ENCODE measurements around the gene EPN1. TPM values are rescaled to one million over a fixed set of nuclear protein-coding genes. Genes with fewer than 3 reads are reported as not detected.

EPN1 gene
- polyA plus RNA-seq, 4 donors: 149 to 193 (median 168) TPM

DNA sequence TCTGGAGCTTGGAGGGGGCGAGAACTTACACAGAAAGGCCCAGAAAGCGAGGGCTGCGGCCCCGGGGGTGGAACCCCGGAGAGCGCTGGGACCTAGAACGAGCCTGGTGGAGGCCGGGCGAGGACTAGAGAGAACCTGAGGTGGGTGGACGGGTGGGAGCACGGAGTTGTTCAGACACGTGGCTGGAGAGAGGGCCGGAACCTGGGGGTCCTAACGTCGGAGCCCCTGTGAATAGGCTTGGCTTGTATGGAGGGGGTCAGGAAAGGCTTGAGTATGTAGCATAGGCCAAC is 31.2 kb upstream of the EPN1 start:
- H3K36me3 ChIP-seq (ENCODE audit: control insufficient read depth in 3 of 3, insufficient read depth in 2 of 3, low read depth in 1 of 3, low read length in 3 of 3): peaks cover 0 to 23% (median 2%) of the 10 kb centered on the region in 3 donors
- no peaks in the 10 kb centered on the region for H3K27me3 ChIP-seq (ENCODE audit: control insufficient read depth in 3 of 3, insufficient read depth in 3 of 3, low read length in 3 of 3)
- DNase-seq (peak in 1 of 2 donors; percentile 44), FAIRE-seq (no peak)
- 0 to 1% (median 0%) methylated on average over 12 to 15 of the region's 15 CpGs for WGBS, 3 donors
- no peaks in the 10 kb centered on the region for H3K9me3 ChIP-seq (ENCODE audit: control insufficient read depth in 2 of 2, insufficient read depth in 1 of 2, low read depth in 1 of 2, low read length in 1 of 2)
- H3K27ac ChIP-seq (ENCODE audit: low read depth in 1 of 3, low read length in 2 of 3): peak overlapping the region in 2 of 3 donors; percentile 42 to 66
- H3K4me3 ChIP-seq (ENCODE audit: low read depth in 1 of 3, low read length in 3 of 3): peak overlapping the region; percentile 89 to 98 (median 95)
- H3K4me1 ChIP-seq (ENCODE audit: control insufficient read depth in 3 of 3, insufficient read depth in 2 of 3, low read depth in 1 of 3, low read length in 2 of 3): peaks cover 2 to 36% (median 12%) of the 10 kb centered on the region in 3 donors

GRCh38 chr19:55644191-55644833 is 30.7 kb upstream of the EPN1 start:
- Histone ChIP-seq H3K36me3 (ENCODE audit: control insufficient read depth in 3 of 3, insufficient read depth in 2 of 3, low read depth in 1 of 3, low read length in 3 of 3) (peaks cover 0 to 20% (median 2%) of the 10 kb centered on the region in 3 donors), H3K27me3 (ENCODE audit: control insufficient read depth in 3 of 3, insufficient read depth in 3 of 3, low read length in 3 of 3) (no peaks in the 10 kb centered on the region), H3K4me1 (ENCODE audit: control insufficient read depth in 3 of 3, insufficient read depth in 2 of 3, low read depth in 1 of 3, low read length in 2 of 3) (peaks cover 2 to 41% (median 12%) of the 10 kb centered on the region in 3 donors), H3K4me3 (ENCODE audit: low read depth in 1 of 3, low read length in 3 of 3) (peak overlapping the region; percentile 89 to 98 (median 95)), H3K9me3 (ENCODE audit: control insufficient read depth in 2 of 2, insufficient read depth in 1 of 2, low read depth in 1 of 2, low read length in 1 of 2) (no peaks in the 10 kb centered on the region), H3K27ac (ENCODE audit: low read depth in 1 of 3, low read length in 2 of 3) (peak overlapping the region in 1 of 3 donors; percentile 66)
- 44 to 50% (median 47%) methylated on average over 12 of the region's 12 CpGs for WGBS, 3 donors
- no peak for DNase-seq
- FAIRE-seq: no peak

DNA sequence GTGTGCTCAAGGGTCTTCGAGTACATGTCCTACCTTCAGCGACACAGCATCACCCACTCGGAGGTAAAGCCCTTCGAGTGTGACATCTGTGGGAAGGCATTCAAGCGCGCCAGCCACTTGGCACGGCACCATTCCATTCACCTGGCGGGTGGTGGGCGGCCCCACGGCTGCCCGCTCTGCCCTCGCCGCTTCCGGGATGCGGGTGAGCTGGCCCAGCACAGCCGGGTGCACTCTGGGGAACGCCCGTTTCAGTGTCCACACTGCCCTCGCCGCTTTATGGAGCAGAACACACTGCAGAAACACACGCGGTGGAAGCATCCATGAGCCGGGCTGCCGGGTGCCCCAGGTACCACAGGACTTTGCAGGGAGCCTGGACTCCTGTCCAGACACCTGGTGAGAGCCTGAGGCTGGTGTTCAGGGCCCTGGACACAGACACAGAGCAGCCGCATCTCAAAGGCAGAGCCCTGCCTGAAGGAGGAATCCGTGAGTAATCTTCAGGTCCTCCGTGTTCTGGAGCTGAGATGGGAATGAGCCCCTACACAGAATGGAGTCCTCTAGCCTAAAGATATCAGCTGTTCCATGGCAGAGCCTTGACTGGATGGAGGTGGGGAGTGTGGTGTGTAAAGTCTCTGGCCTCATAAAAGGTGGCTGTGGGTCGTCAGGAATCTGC is 30.0 kb upstream of the EPN1 start:
- 83 to 90% (median 86%) methylated on average over 27 to 28 of the region's 28 CpGs for WGBS, 3 donors
- Histone ChIP-seq H3K27ac (ENCODE audit: low read depth in 1 of 3, low read length in 2 of 3) (no peak overlapping the region), H3K4me1 (ENCODE audit: control insufficient read depth in 3 of 3, insufficient read depth in 2 of 3, low read depth in 1 of 3, low read length in 2 of 3) (peaks cover 0 to 39% (median 12%) of the 10 kb centered on the region in 3 donors)

DNA sequence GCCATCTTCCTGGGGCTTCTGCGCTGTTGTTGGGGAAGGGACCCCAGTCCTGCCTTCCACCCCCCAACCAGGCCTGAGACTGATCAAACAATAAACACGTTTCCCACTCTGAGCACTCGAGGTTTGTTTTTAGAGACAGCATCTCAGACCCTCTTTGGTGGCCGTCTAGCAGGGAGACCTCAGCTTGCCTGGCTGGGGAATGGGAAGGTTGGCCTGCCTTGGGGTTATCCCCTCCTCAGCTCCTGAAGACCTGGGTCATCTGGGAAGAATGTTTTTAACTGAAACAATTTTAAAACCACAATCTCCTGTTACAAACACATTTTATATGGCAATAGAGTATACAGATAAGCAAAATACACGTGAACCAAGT is 29.5 kb upstream of the EPN1 start:
- H3K27me3 ChIP-seq (ENCODE audit: control insufficient read depth in 3 of 3, insufficient read depth in 3 of 3, low read length in 3 of 3): no peaks in the 10 kb centered on the region
- no peak for DNase-seq
- no peak overlapping the region for H3K27ac ChIP-seq (ENCODE audit: low read depth in 1 of 3, low read length in 2 of 3)
- H3K36me3 ChIP-seq (ENCODE audit: control insufficient read depth in 3 of 3, insufficient read depth in 2 of 3, low read depth in 1 of 3, low read length in 3 of 3): peaks cover 0 to 31% (median 2%) of the 10 kb centered on the region in 3 donors
- peaks cover 0 to 34% (median 11%) of the 10 kb centered on the region in 3 donors for H3K4me1 ChIP-seq (ENCODE audit: control insufficient read depth in 3 of 3, insufficient read depth in 2 of 3, low read depth in 1 of 3, low read length in 2 of 3)
- WGBS, 3 donors: 62 to 71% (median 66%) methylated on average over 5 of the region's 5 CpGs
- no peaks in the 10 kb centered on the region for H3K9me3 ChIP-seq (ENCODE audit: control insufficient read depth in 2 of 2, insufficient read depth in 1 of 2, low read depth in 1 of 2, low read length in 1 of 2)
- H3K4me3 ChIP-seq (ENCODE audit: low read depth in 1 of 3, low read length in 3 of 3): no peak overlapping the region
- FAIRE-seq: no peak

More for the DNA sequence above, 30.0 kb upstream of the EPN1 start:
- H3K36me3 ChIP-seq (ENCODE audit: control insufficient read depth in 3 of 3, insufficient read depth in 2 of 3, low read depth in 1 of 3, low read length in 3 of 3): peaks cover 0 to 26% (median 2%) of the 10 kb centered on the region in 3 donors
- no peaks in the 10 kb centered on the region for H3K27me3 ChIP-seq (ENCODE audit: control insufficient read depth in 3 of 3, insufficient read depth in 3 of 3, low read length in 3 of 3)
- DNase-seq (no peak), FAIRE-seq (no peak)
- H3K9me3 ChIP-seq (ENCODE audit: control insufficient read depth in 2 of 2, insufficient read depth in 1 of 2, low read depth in 1 of 2, low read length in 1 of 2): no peaks in the 10 kb centered on the region
- H3K4me3 ChIP-seq (ENCODE audit: low read depth in 1 of 3, low read length in 3 of 3): peak overlapping the region in 1 of 3 donors; percentile 89

- Histone ChIP-seq H3K9me3 (ENCODE audit: control insufficient read depth in 2 of 2, insufficient read depth in 1 of 2, low read depth in 1 of 2, low read length in 1 of 2) (no peaks in the 10 kb centered on the region), H3K36me3 (ENCODE audit: control insufficient read depth in 3 of 3, insufficient read depth in 2 of 3, low read depth in 1 of 3, low read length in 3 of 3) (peaks cover 0 to 44% (median 2%) of the 10 kb centered on the region in 3 donors), H3K4me3 (ENCODE audit: low read depth in 1 of 3, low read length in 3 of 3) (peak overlapping the region; percentile 50 to 78 (median 57)), H3K4me1 (ENCODE audit: control insufficient read depth in 3 of 3, insufficient read depth in 2 of 3, low read depth in 1 of 3, low read length in 2 of 3) (peaks cover 0 to 31% (median 7%) of the 10 kb centered on the region in 3 donors), H3K27ac (ENCODE audit: low read depth in 1 of 3, low read length in 2 of 3) (peak overlapping the region in 1 of 3 donors; percentile 4), H3K27me3 (ENCODE audit: control insufficient read depth in 3 of 3, insufficient read depth in 3 of 3, low read length in 3 of 3) (no peaks in the 10 kb centered on the region)
- WGBS, 3 donors: 44 to 51% (median 46%) methylated on average over 14 of the region's 14 CpGs
- DNase-seq: no peak
- no peak for FAIRE-seq
These were observed 27.9 kb upstream of the EPN1 start for GRCh38 chr19:55646889-55647731.

DNA sequence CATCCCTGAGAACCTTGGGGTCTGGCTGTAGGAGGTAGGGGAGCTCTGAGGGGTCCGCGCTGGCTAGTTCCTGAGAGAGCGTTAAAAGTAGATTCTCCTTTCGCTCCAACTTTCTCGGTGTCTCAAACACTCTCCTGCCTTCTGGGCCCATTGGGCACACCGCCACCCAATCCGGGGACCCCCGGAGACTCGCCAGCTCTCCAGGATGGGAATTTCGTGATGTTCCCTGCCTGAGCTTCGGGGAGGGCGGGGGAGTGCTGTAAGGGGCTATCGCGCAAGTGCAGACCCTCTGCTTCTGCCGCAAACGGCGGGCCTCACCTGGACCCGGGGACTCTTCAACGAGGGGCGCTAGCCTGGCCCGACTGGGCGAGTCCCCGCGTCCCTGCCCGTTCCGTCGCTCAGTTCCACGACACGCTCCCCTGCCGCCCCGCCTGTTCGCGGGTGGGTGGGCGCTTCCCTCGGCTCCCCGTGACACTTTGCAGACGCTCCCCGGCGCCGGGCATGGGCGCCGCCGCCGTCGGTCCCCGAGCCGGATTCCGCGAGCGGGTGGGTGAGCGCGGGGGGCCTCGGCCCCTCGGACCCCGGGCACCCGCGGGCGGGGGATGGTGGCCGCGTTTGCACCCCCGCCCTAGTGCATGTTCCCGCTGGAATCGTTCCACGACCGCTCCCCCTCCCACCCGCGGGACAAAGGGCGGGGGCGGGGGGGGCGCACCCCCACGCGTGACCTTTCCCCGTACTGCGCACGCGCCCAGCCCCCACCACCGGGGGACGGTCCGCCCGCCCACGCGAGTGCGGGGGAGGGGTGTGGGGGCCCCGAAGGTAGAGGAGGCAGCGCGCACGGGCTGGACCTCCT is 27.1 kb upstream of the EPN1 start, which contains the start of gene CCDC106:
Gene CCDC106, plus strand, starts transcription at position 481 of the 853 bp plus-strand sequence. CDS start 835 bp downstream, outside the sequence.
- Histone ChIP-seq H3K4me3 (ENCODE audit: low read depth in 1 of 3, low read length in 3 of 3) (peak within 1 kb of the TSS; percentile 50 to 78 (median 57)), H3K4me1 (ENCODE audit: control insufficient read depth in 3 of 3, insufficient read depth in 2 of 3, low read depth in 1 of 3, low read length in 2 of 3) (peaks cover 0 to 25% (median 1%) of the 10 kb centered on the region in 3 donors), H3K36me3 (ENCODE audit: control insufficient read depth in 3 of 3, insufficient read depth in 2 of 3, low read depth in 1 of 3, low read length in 3 of 3) (peaks cover 0 to 49% (median 2%) of the 10 kb centered on the region in 3 donors), H3K9me3 (ENCODE audit: control insufficient read depth in 2 of 2, insufficient read depth in 1 of 2, low read depth in 1 of 2, low read length in 1 of 2) (no peaks in the 10 kb centered on the region), H3K27ac (ENCODE audit: low read depth in 1 of 3, low read length in 2 of 3) (peak within 1 kb of the TSS in 2 of 3 donors; percentile 25 to 47), H3K27me3 (ENCODE audit: control insufficient read depth in 3 of 3, insufficient read depth in 3 of 3, low read length in 3 of 3) (no peaks in the 10 kb centered on the region)
- DNase-seq (peak in 1 of 2 donors; percentile 90), FAIRE-seq (no peak)
- whole genome bisulfite sequencing, 3 donors: 2 to 4% (median 2%) methylated on average over 48 to 87 of the region's 87 CpGs

GRCh38 chr19:55648585-55649267 is 26.3 kb upstream of the EPN1 start:
- Histone ChIP-seq H3K4me1 (ENCODE audit: control insufficient read depth in 3 of 3, insufficient read depth in 2 of 3, low read depth in 1 of 3, low read length in 2 of 3) (peaks cover 0 to 21% (median 0%) of the 10 kb centered on the region in 3 donors), H3K4me3 (ENCODE audit: low read depth in 1 of 3, low read length in 3 of 3) (peak overlapping the region; percentile 50 to 78 (median 57)), H3K27me3 (ENCODE audit: control insufficient read depth in 3 of 3, insufficient read depth in 3 of 3, low read length in 3 of 3) (no peaks in the 10 kb centered on the region), H3K36me3 (ENCODE audit: control insufficient read depth in 3 of 3, insufficient read depth in 2 of 3, low read depth in 1 of 3, low read length in 3 of 3) (peaks cover 0 to 49% (median 2%) of the 10 kb centered on the region in 3 donors), H3K9me3 (ENCODE audit: control insufficient read depth in 2 of 2, insufficient read depth in 1 of 2, low read depth in 1 of 2, low read length in 1 of 2) (no peaks in the 10 kb centered on the region), H3K27ac (ENCODE audit: low read depth in 1 of 3, low read length in 2 of 3) (no peak overlapping the region)
- WGBS, 3 donors: 37 to 51% (median 50%) methylated on average over 24 to 25 of the region's 25 CpGs
- DNase-seq: peak in 1 of 2 donors; percentile 48
- FAIRE-seq: no peak
